CD4-positive, alpha-beta T cell treated with Interleukin-2 at 100 ng/mL for 4 hours (primary cell): ENCODE results near the gene PPP4R4.
"Not testable (repeated sequence)": the region's sequence is repeated elsewhere in the genome, so short reads cannot be mapped to it uniquely, and the experiment has no call there.

Experiments used
- DNase-seq: peaks from one replicate; pipeline ENCODE4 v3.0.0-alpha.2; 2020; ENCODE audit warnings: low spot score

Gene PPP4R4

DNA sequence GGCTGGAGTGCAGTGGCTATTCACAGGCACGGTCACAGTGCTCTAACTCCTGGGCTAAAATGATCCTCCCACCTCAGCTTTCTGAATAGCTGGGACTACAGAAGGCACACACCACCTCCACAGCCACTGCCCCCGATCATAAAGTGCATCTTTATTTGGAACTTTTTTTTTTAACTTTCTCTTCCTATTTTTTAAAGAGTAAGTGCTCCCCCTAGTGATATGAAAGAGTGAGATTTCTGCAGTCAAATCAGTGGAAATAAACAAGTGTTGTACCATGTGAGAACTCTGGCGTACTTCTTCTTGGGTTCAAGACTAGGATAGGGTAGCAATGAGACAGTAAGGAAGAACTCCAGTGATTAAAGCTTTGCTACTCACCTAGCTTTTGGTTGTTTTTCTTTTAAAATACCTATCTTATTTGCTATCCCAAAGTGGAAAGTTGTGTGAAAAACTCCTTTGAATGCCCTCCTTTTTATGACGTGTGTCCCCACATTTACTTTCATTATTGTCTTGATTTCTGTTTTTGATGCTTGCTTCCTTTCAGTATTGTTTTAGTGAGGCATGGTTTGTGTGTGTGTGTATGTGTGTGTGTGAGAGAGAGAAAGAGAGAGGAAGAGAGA lies 6.6 kb downstream of the PPP4R4 start:
- DNase-seq: peak; percentile 65

GRCh38 chr14:94181835-94182234 lies 7.7 kb downstream of the PPP4R4 start:
- no peak for DNase-seq

DNA sequence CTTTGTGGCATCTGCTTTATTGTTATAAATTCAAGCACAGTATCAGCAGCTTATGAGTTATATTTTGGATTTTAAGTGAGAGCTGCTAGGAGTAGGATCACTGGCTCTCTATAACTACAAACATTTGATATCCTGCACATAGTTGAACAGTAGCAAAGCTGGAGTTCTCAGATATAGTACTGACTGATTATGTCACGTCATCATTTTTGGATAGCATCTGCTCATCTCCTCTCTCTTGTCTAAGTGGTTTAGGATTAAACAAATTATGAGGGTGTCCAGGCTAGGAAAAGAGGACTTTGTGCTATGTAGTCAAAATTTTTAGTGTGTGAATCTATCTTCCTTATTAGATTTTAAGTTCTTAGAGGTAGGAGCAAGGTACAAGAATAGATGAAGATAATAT lies 18.4 kb downstream of the PPP4R4 start:
- DNase-seq: no peak

GRCh38 chr14:94193776-94194175 lies 19.7 kb downstream of the PPP4R4 start:
- DNase-seq: no peak

DNA sequence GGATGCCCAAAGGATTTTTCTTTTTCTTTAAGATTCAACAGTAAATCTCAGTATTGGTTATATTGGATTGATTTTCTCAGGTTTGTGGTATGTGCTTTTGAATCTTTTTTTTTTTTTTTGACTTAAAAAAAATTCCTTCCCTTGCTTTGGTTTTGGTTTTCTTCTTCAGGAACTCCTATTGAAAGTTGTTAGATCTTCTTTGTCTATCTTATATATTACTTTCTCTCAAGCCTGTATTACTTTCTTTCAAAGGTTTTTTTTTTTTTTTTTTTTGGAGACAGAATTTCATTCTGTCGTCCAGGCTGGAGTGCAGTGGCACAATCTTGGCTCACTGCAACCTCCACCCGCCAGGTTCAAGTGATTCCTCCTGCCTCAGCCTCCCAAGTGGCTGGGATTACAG lies 21.9 kb downstream of the PPP4R4 start:
- no peak for DNase-seq

DNA sequence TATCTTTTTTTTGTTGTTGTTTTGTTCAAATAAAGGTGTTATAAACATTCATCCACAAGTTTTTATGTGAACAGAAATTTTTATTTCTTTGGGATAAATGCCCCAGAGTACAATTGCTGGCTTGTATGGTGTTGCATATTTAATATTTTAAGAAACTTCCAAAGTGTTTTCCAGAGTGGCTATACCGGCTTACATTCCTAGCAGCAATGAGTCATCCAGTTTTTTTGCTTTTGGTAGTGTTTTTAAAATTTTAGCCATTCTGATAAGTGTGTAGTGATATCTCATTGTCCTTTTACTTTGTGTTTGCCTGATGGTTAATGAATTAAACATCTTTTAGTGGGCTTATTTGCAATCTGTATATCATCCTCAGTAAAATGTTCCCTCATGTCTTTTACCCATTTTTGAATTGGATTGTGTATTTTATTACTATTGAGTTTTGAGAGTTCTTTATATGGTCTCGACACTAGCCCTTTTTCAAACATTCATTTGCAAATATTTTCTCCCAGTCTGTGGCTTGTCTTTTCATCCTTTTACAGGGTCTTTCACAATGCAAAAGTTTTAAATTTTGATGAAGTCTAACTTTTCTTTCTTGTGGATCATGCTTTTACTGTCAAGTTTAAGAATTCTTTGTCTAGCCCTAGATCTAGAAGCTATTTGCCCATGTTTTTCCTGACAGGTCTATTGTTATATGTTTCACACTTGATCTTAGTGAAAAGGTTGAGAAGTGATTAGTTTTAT lies 29.5 kb downstream of the PPP4R4 start:
- no peak for DNase-seq

- DNase-seq: no peak
Measured at GRCh38 chr14:94213021-94213420, 38.9 kb downstream of the PPP4R4 start.

- no peak for DNase-seq
Measured at GRCh38 chr14:94213741-94214140, 39.6 kb downstream of the PPP4R4 start.

DNA sequence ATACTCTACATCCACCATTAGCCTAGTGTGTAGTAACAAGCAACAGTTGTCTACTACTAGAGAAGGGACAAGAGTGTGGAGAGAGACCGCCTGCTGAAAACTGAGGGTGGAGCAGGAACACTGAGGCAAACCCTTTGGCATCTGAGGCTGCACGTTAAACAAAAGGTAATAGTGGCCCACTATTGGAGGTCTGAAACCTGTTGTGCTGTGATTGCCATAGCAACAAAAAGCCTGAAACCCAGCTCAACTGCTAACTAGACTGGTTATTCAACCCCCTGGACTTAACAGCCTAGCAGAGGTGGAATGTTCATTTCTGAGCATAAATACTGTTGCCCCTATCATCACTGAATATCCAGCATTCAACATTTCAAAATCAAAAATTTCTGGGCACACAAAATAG lies 43.0 kb downstream of the PPP4R4 start:
- DNase-seq: no peak

DNA sequence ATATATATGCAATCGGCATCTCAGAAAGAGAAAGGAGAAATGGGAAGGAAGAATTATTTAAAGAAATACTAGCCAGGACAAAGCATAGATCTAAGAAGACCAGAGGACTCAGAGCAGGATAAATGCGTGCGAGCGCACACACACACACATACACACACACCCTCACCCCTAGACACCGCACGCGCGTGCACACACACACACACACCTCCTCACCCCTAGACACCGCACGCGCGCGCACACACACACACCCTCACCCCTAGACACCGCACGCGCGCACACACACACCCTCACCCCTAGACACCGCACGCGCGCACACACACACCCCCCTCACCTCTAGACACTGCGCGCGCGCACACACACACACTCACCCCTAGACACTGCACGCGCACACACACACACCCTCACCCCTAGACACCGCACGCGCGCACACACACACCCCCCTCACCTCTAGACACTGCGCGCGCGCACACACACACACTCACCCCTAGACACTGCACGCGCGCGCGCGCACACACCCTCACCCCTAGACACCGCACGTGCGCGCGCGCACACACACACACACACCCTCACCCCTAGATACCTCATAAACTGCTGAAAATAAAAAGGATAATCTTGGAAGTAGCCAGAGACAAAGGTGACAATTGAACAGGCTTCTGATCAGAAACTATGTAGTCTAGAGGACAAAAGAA lies 44.2 kb downstream of the PPP4R4 start:
- DNase-seq: not testable (repeated sequence)

DNA sequence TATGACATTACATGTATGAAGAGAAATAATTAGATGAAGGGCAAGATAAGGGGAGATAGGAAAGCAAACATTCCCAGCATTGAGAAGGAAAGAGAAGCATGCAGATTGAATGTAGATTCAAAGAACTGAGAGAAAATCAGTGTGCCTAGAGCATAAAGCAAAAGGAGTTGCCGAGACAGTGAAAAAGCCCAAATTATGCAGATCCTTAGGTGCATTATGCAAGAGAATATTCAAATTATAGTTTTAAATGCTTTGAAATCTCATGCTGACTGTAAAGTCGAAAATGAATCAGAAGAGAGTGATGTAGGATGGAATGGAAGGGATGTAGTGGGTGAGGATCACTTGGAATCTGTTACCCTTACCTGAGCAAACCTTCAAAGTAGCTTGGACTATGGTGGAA lies 49.9 kb downstream of the PPP4R4 start:
- DNase-seq: no peak

DNA sequence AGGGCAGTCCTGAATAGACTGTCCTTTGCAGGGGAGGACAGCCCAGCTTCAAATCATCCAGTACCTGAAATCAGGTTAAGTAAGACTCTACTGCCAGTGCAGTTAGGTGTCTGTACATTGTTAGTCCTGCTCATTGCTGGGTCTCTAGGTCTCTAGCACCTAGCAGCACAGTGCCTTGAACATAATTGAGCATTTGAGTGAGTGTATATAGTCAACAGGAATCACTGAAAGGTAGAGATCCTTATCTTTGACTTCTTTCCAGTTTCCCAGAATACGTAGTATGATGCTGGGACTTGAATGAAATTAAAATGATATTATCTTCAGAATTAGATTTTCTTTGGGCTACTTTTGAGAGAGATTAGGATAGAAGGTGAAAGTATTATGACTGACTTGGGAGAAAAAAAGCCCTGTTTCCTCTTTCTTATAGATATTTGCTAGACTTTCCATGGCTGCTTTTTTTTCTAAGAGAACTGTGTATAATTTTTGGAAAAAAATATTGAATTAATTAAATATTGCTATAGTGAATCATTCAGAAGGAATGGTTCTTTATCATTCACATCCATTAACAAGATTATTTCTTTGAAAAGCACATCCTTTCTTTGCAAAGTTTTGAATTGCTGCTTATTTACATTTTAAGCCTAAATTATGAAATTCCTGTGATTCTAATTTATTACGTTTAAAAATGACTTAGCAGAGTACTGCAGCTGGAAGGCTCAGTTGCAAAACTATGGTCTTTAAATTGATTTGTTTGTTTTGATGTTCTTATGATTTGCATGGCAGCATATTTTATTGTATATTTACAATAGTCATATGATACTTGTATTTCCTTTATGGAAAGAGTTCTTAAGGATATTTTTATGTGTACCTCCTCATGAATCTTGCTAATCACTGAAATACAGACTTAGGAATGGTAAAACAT lies 51.6 kb downstream of the PPP4R4 start:
- DNase-seq: no peak

GRCh38 chr14:94227029-94227428 lies 52.9 kb downstream of the PPP4R4 start:
- DNase-seq: no peak

- no peak for DNase-seq
Measured at GRCh38 chr14:94237046-94237445, 62.9 kb downstream of the PPP4R4 start.

- DNase-seq: no peak
Measured at GRCh38 chr14:94237983-94238382, 63.9 kb downstream of the PPP4R4 start.

GRCh38 chr14:94239406-94239805 lies 65.3 kb downstream of the PPP4R4 start:
- DNase-seq: no peak

GRCh38 chr14:94244182-94244581 lies 70.1 kb downstream of the PPP4R4 start:
- DNase-seq: no peak

DNA sequence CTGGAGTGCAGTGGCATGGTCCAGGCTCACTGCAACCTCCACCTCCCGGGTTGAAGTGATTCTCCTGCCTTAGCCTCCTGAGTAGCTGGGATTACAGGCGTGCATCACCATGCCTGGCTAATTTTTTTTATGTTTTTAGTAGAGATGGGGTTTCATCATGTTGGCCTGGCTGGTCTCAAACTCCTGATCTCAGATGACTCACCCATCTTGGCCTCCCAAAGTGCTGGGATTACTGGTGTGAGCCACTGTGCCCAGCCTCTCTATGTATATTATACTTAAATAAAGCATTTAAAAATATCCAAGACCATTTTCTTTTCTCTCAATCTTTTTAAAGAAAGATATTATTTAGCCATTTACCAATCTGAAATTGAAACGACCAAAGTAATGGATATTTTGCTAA lies 90.1 kb downstream of the PPP4R4 start:
- not testable (repeated sequence) for DNase-seq

GRCh38 chr14:94267352-94267751 lies 93.2 kb downstream of the PPP4R4 start:
- DNase-seq: no peak

- not testable (repeated sequence) for DNase-seq
Measured at GRCh38 chr14:94268582-94268981, 94.5 kb downstream of the PPP4R4 start.

DNA sequence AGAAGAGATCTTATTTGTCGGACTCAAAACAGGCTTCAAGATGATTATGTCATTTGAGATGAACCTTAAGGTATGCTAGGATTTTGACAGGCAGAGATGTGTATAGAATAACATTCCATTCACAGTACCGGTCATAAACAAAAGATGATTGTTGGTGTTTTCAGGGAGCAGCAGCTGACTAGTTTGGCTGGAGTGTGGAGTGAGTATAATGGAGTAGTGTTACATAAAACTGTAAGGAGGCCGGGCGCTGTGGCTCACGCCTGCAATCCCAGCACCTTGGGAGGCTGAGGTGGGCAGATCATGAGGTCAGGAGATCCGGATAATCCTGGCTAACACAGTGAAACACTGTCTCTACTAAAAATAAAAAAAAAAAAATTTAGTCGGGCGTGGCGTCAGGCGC lies 95.0 kb downstream of the PPP4R4 start:
- no peak for DNase-seq

DNA sequence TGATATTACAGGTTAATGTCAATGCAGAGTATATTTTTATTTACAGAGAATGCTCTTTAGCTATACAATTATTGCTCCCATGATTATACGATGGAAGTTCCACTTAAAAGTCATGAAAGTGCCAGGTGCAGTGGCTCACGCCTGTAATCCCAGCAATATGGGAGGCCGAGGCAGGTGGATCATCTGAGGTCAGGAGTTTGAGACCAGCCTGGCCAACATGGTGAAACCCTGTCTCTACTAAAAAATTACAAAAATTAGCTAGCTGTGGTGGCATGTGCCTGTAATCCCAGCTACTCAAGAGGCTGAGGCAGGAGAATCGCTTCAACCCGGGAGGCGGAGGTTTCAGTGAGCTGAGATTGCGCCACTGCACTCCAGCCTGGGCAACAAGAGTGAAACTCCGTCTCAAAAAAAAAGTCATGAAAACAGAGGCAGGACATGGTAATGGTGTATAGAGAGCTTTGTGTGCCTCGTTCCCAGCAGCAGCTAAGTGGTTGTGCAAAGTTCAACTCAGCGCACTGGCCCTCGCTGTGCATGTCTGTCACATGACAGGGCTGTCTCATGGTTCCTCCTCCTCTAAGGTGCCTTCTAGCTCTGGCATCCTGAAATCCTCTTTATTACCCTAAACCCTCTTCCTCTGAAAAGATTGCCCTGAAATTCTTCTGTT lies 102.9 kb downstream of the PPP4R4 start:
- not testable (repeated sequence) for DNase-seq
